ENCODE results near the gene SNAPC4.
"Not testable (repeated sequence)": the region's sequence is repeated elsewhere in the genome, so short reads cannot be mapped to it uniquely, and the experiment has no call there.

The SNAPC4 gene

DNA sequence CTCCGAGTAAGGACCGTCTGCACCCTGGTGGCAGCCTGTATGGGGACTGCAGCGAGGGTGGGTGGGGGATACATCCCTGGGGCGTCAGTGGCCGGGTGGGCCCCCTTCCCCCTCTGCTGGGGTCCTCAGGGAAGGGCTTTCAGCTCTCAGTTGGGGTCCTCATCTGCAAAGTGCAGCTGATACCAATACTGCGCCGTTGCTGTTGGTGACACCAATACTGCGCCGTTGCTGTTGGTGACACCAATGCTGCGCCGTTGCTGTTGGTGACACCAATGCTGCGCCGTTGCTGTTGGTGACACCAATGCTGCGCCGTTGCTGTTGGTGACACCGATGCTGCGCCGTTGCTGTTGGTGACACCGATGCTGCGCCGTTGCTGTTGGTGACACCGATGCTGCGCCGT, 48.1 kb downstream of the SNAPC4 start:
- H3K9ac ChIP-seq (ENCODE audit: low read length in 5 of 5); H3K9me3 ChIP-seq (ENCODE audit: control insufficient read depth in 5 of 5, low read length in 5 of 5); H3K27me3 ChIP-seq (ENCODE audit: control insufficient read depth in 5 of 5, insufficient read depth in 4 of 5, low read length in 5 of 5); H3K27ac ChIP-seq (ENCODE audit: low read depth, low read length); H3K4me3 ChIP-seq (ENCODE audit: low read depth in 1 of 5, low read length in 5 of 5): not testable (repeated sequence)
- Histone ChIP-seq H3K36me3 (ENCODE audit: control insufficient read depth in 5 of 5, insufficient read depth in 5 of 5, low read length in 5 of 5) (peaks cover 0 to 18% (median 7%) of the 10 kb centered on the region in 5 donors), H3K4me1 (ENCODE audit: control insufficient read depth in 5 of 5, insufficient read depth in 5 of 5, low read length in 5 of 5) (peaks cover 0 to 12% (median 4%) of the 10 kb centered on the region in 5 donors)

DNA sequence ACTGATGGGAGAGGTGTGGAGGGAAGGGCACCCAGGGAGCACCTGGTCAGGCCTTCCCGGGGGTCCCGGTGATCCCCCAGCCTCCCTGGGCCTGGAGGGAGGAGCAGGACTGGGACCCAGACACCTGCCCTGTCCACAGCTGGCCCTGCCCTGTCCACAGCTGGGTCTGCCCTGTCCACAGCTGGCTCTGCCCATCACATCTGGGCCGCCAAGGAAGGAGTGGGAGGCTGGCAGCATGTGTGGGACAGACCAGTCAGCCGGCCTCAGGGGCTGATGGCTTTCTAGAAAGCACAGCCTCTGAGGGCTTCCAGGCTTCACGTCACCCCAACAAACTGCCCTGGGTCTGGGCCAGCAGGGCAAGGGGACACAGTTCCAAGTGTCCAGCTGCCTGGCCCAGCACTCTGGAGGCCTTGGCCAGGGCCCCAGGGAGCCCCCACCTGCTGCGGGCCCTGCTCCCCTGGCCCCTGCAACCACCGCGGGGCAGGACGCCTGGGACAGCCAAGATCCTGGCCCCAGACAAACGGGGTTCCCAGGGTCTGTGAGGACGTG, 48.6 kb downstream of the SNAPC4 start:
- H3K27me3 ChIP-seq (ENCODE audit: control insufficient read depth in 5 of 5, insufficient read depth in 4 of 5, low read length in 5 of 5): no peaks in the 10 kb centered on the region
- H3K27ac ChIP-seq (ENCODE audit: low read depth, low read length): no peak overlapping the region
- H3K4me1 ChIP-seq (ENCODE audit: control insufficient read depth in 5 of 5, insufficient read depth in 5 of 5, low read length in 5 of 5): peaks cover 0 to 14% (median 7%) of the 10 kb centered on the region in 5 donors
- no peak overlapping the region for H3K9ac ChIP-seq (ENCODE audit: low read length in 5 of 5)
- H3K4me3 ChIP-seq (ENCODE audit: low read depth in 1 of 5, low read length in 5 of 5): no peak overlapping the region
- H3K9me3 ChIP-seq (ENCODE audit: control insufficient read depth in 5 of 5, low read length in 5 of 5): no peaks in the 10 kb centered on the region
- H3K36me3 ChIP-seq (ENCODE audit: control insufficient read depth in 5 of 5, insufficient read depth in 5 of 5, low read length in 5 of 5): peaks cover 0 to 13% (median 7%) of the 10 kb centered on the region in 5 donors
